Epithelial cell of prostate (primary cell): ENCODE data around the gene FAM221B.

Source experiments
- DNase-seq: peaks from one replicate; pipeline ENCODE4 v3.0.0-alpha.2; 2011; ENCODE audit warnings: low read depth, low spot score
- H3K27ac ChIP-seq: fragments of 450-650 bp; 2 replicates; pipeline ENCODE4 v1.5.1; 2017; ENCODE audit warnings: mild to moderate bottlenecking

Gene FAM221B

DNA sequence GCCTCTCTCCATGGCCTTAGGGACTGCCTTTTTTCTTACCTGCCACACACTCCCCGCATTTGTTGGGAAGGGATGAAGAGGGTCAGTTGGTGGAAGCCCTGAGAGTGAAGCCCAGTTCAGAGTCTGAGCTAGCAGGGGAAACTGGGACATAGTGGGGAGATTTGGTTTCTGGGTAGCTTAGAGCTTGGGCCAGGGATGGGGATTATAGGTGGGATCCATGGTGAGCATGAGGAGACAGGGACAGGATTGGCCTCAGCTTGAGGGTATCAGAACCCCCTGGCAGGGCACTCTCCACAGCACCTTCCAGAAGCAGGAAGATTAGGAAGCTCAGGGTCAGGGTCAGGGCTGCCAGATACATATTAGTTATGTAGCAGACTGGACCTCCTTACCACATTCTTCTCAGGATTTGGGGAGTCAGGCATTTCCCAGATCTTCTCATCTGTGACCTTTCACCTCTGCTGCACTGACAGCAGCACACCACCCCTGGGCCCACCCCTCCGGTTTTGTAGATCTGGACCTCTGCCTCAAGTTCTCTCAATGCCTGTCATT lies 23.8 kb upstream of the FAM221B start:
- no peak for DNase-seq
- H3K27ac ChIP-seq = no peak overlapping the region

DNA sequence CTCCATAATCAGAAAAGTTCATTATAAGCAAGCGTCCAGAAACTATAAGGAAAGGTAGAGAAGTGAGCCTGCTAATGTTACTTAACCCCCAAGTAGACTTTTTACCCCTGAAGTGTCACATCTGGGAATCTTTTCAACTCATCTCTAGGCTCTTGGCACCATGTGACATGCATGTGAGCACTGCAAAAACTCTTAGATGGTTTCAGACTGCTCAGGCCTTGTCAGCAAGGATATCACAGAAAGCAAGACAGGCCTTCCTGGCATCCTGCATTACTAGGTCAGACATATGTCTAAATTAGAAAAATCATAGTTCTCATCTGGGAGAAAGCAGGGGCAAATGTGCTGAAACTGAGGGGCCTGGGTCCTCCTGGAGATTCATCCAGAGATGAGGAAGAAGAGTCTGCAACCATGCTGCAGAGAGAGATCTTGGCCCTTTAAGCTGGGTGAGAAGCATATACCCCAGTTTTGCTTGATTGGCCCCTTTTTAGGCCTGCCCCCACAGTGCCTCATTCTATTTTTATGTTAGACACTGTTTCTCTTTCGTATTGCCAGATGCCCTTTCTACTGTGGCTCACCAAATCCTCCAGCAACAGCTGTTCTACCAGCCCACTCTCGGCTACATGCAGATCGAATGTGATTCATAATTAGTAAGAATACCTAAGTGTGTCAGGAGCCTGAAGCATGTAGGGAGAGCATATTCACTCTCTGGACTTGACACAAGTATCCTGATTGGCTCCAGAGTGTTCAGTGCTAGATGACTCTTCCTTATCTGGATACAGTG lies 19.4 kb upstream of the FAM221B start:
- H3K27ac ChIP-seq = no peak overlapping the region
- peak; percentile 93 for DNase-seq

- H3K27ac ChIP-seq = no peak overlapping the region
- DNase-seq = no peak
Observed at GRCh38 chr9:35845824-35846771, 17.6 kb upstream of the FAM221B start.

DNA sequence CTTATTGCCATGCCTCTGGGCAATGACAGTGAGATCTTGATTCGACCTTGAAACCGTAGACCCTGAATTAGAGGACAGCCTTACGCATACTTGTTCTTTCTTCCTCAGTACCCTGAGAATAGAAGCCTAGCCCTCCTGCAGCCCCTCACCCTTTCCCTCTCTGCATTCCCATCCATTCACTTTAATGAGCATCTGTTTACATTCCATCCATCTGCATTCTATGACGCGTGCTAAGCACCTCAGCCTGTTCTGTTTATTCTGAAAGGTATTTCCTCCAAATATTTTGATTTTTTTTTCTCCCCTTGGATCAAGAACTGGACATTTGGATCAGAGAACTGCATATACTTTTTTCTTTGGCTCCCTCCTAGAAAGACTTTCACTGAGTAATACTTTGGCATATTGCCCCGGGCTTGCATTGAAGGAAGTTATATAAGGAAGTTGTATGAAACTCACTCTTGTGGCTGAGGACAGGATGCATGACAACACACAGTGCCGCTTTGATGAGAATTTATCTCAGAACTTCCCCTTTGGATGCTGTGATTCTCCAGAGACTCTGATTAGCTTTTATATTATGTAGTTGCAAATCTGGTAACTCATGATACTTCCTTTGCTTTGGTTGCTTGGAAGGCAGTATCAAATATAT lies 16.2 kb upstream of the FAM221B start:
- peak; percentile 76 for DNase-seq
- peak overlapping the region; percentile 45 for H3K27ac ChIP-seq

DNA sequence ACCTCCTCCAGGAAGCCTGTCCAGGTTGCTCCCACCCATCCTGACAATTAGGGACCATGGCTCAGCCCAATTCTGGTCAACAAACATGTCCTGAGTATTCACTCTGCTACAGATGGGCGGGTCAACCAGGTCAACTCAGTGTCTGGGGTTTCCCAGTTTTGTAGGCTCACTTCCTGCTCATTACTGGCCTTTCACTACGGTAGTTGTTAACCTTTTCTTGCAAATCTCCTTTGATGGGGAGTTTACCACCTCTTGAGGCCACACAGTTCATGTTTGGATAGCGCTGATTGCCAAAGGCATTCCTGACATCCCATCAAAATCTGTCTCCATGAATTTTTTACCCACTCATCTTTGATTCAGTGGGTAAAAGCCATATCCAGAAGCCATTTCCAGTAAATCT lies 14.3 kb upstream of the FAM221B start:
- no peak for DNase-seq
- no peak overlapping the region for H3K27ac ChIP-seq

DNA sequence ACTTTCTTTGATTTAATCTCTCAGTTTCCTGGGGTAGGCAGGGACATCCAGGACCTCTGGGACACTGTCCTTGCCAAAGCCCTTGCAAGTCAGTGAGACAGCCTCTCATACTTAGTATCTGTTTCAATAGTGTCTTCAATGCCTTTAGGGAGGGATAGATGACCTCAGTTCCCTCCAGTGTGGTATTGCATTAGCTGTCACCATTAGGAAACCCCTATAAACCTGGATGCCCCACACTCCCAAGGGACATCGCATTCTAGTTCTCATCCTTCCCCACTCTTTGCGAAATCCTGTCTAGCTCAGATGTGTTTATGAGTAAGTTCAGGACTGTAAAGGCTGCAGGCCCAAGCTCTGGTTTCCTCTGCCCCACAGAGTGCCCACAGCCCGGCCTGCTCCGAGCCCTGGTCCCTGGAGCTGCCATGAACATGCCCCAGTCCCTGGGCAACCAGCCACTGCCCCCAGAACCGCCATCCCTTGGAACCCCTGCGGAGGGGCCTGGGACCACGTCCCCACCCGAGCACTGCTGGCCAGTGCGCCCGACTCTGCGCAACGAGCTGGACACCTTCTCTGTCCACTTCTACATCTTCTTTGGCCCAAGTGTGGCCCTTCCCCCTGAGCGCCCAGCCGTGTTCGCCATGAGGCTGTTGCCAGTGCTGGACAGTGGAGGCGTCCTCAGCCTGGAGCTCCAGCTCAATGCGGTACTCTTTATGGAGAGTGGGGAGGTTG lies 13.7 kb upstream of the FAM221B start:
- H3K27ac ChIP-seq = no peak overlapping the region
- DNase-seq = no peak

DNA sequence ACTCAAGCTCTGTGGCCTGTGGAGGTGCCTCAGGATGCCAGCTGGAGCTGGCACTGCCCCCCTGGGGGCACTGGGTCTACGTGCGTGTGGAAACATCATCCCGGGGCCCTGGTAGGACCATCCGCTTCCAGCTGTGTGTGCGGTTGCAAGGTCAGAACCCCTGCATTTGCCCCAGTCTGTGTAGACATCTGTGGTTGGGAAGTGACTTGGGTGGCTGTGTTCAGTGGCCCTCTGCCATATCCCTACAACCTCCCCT lies 13.0 kb upstream of the FAM221B start:
- no peak overlapping the region for H3K27ac ChIP-seq
- DNase-seq = no peak

- H3K27ac ChIP-seq = no peak overlapping the region
- DNase-seq = no peak
Observed at GRCh38 chr9:35840881-35841644, 12.5 kb upstream of the FAM221B start.

DNA sequence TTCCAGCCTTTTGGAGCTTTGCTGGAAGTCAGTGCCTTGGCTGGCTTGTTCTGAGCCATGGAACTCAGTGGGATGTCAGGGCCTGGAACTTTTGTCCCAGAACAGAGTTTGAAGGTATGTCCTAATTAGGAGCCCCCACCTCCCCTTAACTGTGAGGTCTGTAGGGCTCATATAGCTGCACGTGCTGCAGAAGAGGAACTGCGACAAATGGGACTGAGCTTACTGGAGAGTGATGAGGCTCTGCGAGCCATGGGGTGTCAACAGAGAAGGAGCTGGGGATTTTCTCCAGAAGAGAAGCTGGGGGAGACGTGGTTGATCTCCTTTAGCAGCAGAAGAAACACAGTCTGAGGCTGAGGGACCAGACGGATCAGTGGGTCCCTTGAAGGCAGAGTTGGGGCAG lies 11.4 kb upstream of the FAM221B start:
- DNase-seq = no peak
- no peak overlapping the region for H3K27ac ChIP-seq

- no peak for DNase-seq
- no peak overlapping the region for H3K27ac ChIP-seq
Observed at GRCh38 chr9:35836595-35836994, 8.1 kb upstream of the FAM221B start.

- DNase-seq = no peak
- H3K27ac ChIP-seq = no peak overlapping the region
Observed at GRCh38 chr9:35835766-35836165, 7.2 kb upstream of the FAM221B start.

DNA sequence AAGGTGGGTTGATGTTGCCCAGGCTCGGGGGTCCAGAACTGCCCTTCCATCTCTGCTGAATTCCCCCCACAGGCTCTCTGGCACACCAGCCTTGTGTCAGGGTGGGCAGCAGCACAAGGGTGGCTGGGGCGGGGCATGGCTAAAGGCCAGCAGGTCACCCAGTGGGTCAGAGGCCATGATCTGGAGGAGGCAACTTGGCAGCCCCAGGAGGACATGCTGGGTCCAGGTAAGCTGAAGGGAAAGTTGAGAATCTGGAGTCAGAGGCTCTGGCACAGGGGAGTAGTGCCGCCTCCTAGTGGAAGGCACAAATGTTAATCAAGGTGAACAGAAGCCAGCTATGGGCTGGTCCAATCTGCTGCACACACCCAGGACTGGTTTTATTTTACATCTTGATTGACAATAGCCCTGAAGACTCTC lies 6.7 kb upstream of the FAM221B start:
- DNase-seq = no peak
- no peak overlapping the region for H3K27ac ChIP-seq

DNA sequence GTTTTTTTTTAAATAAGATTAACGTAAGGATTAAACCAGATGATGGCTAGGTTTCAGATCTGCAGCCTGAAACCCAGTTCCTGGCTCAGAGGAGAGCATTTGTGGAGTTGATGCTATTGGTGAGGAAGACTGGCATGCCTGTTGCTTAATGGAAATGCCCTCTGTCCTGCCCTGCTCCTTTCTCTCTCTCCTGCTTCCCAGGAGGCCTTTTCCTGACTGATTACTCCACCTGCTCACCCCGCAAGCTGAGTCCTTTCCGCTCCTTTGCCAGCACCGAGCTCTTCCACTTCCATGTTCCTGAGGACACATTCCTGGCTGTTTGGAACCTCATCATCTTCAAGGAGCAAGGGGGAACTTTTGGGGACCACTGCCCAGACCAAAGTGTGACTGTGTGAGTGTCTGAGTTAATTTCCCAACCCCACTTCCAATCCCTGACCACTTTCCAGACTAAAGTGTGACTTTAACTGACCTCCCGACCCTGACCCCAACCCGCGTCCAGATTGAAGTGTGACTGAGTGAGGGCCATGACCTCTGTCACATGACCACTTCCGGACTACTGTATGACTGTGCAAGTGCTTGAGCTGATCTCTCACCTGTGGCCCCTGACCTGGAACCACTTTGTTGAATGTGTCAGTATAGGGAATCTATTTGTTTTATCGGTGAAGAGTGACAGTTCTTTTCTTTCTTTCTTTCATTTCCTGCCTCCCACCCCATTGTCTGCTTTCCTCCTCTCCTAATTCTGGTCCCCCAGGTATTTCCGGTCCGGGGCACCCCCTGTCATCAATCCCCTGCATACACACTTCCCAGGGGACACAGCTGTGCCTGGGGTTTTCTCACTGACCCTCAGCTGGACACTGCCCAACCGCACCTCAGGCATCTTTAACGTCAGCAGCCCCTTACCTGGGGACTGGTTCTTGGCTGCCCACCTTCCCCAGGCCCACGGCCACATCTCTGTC lies 6.0 kb upstream of the FAM221B start:
- H3K27ac ChIP-seq = peak overlapping the region; percentile 68
- DNase-seq = no peak

DNA sequence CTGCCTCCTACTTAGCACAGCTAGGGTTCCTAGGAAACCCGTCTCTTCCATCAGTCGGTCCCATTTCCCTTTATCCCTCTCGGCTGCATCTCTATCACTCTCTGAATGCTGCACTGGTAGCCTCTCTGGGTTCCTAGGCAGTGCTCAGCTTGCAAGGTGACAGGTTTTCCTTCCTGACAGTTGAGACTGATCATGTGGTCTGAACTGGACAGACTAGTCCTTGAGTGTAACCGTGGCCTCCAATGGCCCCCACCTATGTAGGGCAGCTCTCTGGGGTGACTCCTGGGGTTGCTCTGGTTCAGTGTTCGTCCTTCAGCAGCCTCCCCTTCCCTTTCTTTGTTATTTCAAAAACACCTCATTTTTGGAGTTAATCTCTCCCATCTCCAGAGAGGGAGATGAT lies 4.3 kb upstream of the FAM221B start:
- H3K27ac ChIP-seq = peak overlapping the region; percentile 68
- DNase-seq = no peak

- no peak overlapping the region for H3K27ac ChIP-seq
- no peak for DNase-seq
Observed at GRCh38 chr9:35831040-35831439, 2.5 kb upstream of the FAM221B start.

GRCh38 chr9:35829764-35830096 lies 1.2 kb upstream of the FAM221B start:
- no peak overlapping the region for H3K27ac ChIP-seq
- DNase-seq = no peak

DNA sequence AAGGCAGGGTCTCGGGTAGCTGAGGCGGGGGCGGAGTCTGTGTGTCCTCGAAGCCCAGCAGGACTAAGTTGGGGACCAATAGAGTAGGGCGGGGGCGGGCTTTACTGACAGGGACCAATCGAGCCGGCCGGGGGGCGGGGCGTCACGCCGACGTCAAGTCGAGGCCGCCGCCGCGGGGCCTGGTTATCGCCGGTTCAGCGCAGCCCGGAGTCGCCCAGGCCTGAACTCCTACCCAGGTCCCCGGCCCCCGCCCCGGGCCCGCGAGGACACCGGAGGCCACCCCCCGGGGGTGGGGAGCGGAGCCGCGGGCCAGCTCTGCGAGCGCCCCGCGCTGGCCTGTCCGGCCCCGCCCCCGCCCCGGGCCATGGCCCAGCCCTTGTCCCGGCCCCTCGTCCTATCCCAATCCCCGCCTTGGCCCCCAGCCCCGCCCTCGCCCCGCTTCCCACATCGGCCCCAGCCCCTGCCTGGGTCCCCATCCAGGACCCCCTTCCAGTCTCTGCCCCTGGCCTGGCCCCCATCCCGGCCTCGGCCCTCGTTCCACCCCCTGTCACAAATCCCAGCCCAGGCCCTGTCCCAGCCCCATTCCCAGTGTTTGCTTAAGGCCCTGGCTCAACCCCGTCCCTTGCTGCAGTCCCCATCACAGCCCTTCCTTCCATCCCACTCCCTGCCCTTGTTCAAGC lies 692 bp upstream of the FAM221B start, which contains the start of gene TMEM8B:
TSS of gene TMEM8B (plus strand) at position 145 of the 680 bp plus-strand sequence. CDS start at position 365, 220 bp downstream.
- DNase-seq = no peak
- no peak within 1 kb of the TSS for H3K27ac ChIP-seq

DNA sequence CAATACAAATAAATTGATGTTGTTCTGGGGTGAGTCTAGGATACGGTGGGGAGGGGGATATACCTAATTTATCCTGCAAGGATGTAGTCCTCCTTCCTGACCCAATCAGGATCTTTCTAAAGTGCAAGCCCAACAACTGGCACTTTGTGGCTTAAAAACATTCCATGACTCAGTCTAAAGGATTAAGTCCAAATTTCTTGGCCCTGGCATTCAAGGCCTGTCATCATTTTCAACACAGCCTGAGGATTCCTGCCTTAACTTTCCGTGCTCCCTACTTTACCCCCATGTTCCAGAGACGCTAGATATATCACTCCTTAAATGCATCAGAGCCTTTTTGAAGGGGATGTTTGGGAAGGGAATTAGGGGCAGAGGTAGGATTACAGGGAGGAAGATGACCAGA lies 1.0 kb downstream of the FAM221B start:
- no peak overlapping the region for H3K27ac ChIP-seq
- no peak for DNase-seq
